GM12865 (cell line): ENCODE results near the gene MAP1LC3A.

ENCODE experiments used
- DNase-seq: peaks from one replicate; pipeline ENCODE4 v3.0.0; 2010; ENCODE audit warnings: low read depth
- H3K4me3 ChIP-seq: 2 replicates; pipeline ENCODE4 v1.5.1; 2011; ENCODE audit warnings: mild to moderate bottlenecking, low read depth, low read length, control low read depth
- CTCF ChIP-seq: IDR thresholded peaks from 2 replicates; pipeline ENCODE4 v1.5.1; 2011; ENCODE audit warnings: low read length, control low read depth, low read depth, inconsistent platforms; ENCODE audit not compliant: insufficient read depth; ENCODE audit errors: missing control alignments

MAP1LC3A gene

GRCh38 chr20:34582221-34582620 lies 23.7 kb downstream of the MAP1LC3A start:
- no peak overlapping the region for H3K4me3 ChIP-seq
- TF ChIP-seq CTCF: no peak
- DNase-seq: no peak

DNA sequence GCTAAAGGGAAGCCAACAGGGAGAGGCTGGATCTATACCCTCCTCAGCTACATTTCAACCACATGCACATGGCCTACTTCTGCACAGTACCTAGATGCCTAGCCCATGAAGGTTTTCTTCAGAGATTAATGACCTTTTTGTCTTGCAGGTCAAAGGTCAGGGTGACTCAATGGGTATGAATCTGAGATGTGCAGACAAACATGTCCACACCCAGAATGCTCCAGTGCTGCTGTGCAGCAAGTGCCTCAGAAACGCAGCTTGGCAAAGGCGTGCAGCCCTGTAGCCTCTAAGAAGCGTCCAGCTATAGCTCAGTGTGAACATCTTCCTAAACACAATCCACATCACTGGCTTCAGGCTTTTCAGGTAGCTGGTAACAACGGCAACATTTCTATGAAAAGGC lies 24.4 kb downstream of the MAP1LC3A start:
- DNase-seq: no peak
- H3K4me3 ChIP-seq: no peak overlapping the region
- no peak for TF ChIP-seq CTCF

- no peak for TF ChIP-seq CTCF
- no peak overlapping the region for H3K4me3 ChIP-seq
- no peak for DNase-seq
Observed at GRCh38 chr20:34583544-34583943, 25.0 kb downstream of the MAP1LC3A start.

DNA sequence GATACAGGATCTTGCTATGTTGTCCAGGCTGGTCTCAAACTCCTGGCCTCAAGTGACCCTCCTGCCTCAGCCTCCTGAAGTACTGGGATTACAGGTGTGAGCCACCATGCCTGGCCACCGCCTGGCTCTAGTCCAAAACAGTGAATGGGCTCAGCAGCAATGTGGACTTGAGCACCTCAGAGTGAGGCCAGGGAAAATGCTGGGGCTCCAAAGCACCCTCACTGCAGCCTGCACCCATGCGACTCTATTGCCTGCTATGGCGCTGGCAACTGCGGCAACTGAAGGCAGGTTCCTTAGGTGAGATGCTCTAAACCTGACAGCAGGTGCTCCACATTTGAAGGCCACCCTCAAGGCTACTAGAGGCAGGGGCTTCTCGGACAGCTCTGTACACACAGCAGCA lies 26.5 kb downstream of the MAP1LC3A start:
- no peak for TF ChIP-seq CTCF
- no peak for DNase-seq

GRCh38 chr20:34586488-34587163 lies 28.1 kb downstream of the MAP1LC3A start:
- no peak for DNase-seq
- H3K4me3 ChIP-seq: no peak overlapping the region
- no peak for TF ChIP-seq CTCF

More for the DNA sequence above, 26.5 kb downstream of the MAP1LC3A start:
- no peak overlapping the region for H3K4me3 ChIP-seq

DNA sequence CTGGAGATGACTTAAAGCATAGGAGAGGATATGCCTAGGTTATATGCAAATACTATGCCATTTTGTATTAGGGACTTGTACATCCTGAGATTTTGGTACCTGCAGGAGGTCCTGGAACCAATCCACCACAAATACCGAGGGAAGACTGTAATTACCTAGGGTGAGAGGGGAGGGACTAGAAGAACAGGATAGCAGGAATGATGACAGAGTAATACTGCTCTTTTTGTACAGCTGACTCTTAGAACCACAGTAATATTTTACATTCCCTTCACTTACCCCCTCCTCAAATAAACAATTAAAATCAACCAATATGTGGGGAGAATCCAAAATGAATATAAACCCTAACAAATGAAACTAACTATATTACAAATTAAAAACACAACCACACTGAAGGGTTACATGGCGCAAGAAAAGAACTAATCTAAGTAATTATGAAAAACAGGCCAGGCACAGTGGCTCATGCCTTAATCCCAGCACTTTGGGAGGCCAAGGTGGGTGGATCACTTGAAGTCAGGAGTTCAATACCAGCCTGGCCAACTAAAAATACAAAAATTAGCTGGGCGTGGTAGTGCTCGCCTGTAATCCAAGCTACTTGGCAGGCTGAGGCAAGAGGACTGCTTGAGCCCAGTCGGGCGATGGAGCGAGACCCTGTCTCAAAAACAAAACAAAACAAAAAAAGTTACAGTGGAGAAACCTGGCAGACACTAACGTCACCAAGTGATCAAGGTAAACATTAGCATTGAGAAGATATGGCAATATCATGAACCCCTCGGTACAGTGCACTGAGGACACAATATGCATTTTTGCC lies 37.1 kb downstream of the MAP1LC3A start:
- no peak for TF ChIP-seq CTCF
- DNase-seq: no peak
- H3K4me3 ChIP-seq: no peak overlapping the region
